Measurements from ENCODE around the gene SLC51B. TPM values are rescaled to one million over a fixed set of nuclear protein-coding genes. Genes with fewer than 3 reads are reported as not detected.

Gene SLC51B
- total and polyA plus RNA-seq, 10 of the 15 experiments (the other 5 are each of a cell fraction or from before 2014, with no cell fraction given) = 0.05 to 0.17 (median 0.13) TPM; not detected in 7

- TF ChIP-seq ZBTB40 (IDR thresholded peaks at IDR 0.05; ENCODE audit: borderline replicate concordance) (no peak), EP300 (IDR thresholded peaks at IDR 0.05; ENCODE audit: borderline replicate concordance in 1 of 2, control insufficient read depth in 1 of 2, low read depth in 2 of 2, low read length in 2 of 2) (no peak), NKRF (conservative IDR thresholded peaks at IDR 0.05) (peak; percentile 85), ZZZ3 (IDR thresholded peaks at IDR 0.05; ENCODE audit: control insufficient read depth, insufficient read length, low read depth) (no peak), GABPA (IDR thresholded peaks at IDR 0.05; ENCODE audit: low read depth) (no peak), POLR2A (IDR thresholded peaks at IDR 0.05; ENCODE audit: low read depth, low read length) (peak; percentile 94), MEF2B (IDR thresholded peaks at IDR 0.05; ENCODE audit: partially characterized antibody, poor library complexity, severe bottlenecking) (no peak), RAD51 (IDR thresholded peaks at IDR 0.05) (no peak), IRF4 (IDR thresholded peaks at IDR 0.05; ENCODE audit: low read depth, low read length) (no peak), NBN (IDR thresholded peaks at IDR 0.05) (no peak), YBX1 (IDR thresholded peaks at IDR 0.05) (no peak), ZNF24 (IDR thresholded peaks at IDR 0.05) (no peak), MEF2A (IDR thresholded peaks at IDR 0.05; ENCODE audit: insufficient read depth, low read depth, low read length) (no peak), BRCA1 (IDR thresholded peaks at IDR 0.05; ENCODE audit: low read depth, low read length) (no peak), ATF2 (IDR thresholded peaks at IDR 0.05; ENCODE audit: low read length) (no peak), NFYA (IDR thresholded peaks at IDR 0.05; ENCODE audit: borderline replicate concordance, low read depth, low read length) (no peak), ATF7 (IDR thresholded peaks at IDR 0.05; ENCODE audit: low read depth) (no peak), FOXK2 (IDR thresholded peaks at IDR 0.05) (no peak), FOS (IDR thresholded peaks at IDR 0.05; ENCODE audit: borderline replicate concordance, extremely low read depth, insufficient read length) (no peak), CREM (IDR thresholded peaks at IDR 0.05; ENCODE audit: low read depth) (no peak), ZNF207 (IDR thresholded peaks at IDR 0.05; ENCODE audit: borderline replicate concordance) (no peak; the same call in 1 of the 2 replicates), JUNB (IDR thresholded peaks at IDR 0.05) (no peak), STAT3 (IDR thresholded peaks at IDR 0.05; ENCODE audit: low read depth, low read length) (no peak), NR2C2 (IDR thresholded peaks at IDR 0.05; ENCODE audit: borderline replicate concordance, control insufficient read depth, insufficient read length, low read depth) (no peak)
Measured at GRCh38 chr15:65028921-65029735, 16.1 kb upstream of the SLC51B start, which contains the start of gene MTFMT (continued).
